OCI-LY1 (cell line): ENCODE measurements around the gene FBRSL1.

ENCODE experiments used
- CTCF ChIP-seq: fragments of 200-600 bp; sonication (generic), shearing (Covaris generic); IDR thresholded peaks from 2 replicates; pipeline ENCODE4 v1.5.1; 2017; ENCODE audit warnings: mild to moderate bottlenecking, antibody characterized with exemption, low read length, moderate library complexity, mixed read lengths
- EZH2 ChIP-seq: fragments of 200-600 bp; sonication (generic), shearing (Covaris generic); IDR thresholded peaks from 2 replicates; pipeline ENCODE4 v1.8.0; 2017; ENCODE audit warnings: borderline replicate concordance, mixed run types, mild to moderate bottlenecking, antibody characterized with exemption, low read length, moderate library complexity, mixed read lengths

GRCh38 chr12:132490422-132491137 is 629 bp downstream of the FBRSL1 start:
- TF ChIP-seq CTCF (no peak), EZH2 (no peak)
